Measurements from ENCODE around the gene ADAMTSL1.

ADAMTSL1 gene

GRCh38 chr9:18545636-18546360 lies 71.8 kb downstream of the ADAMTSL1 start:
- in situ Hi-C loops (cut with MboI; ENCODE audit: low sequenced_read_pairs): no loop called here

- in situ Hi-C loops (cut with MboI; ENCODE audit: low sequenced_read_pairs): no loop called here
These were observed 74.5 kb downstream of the ADAMTSL1 start for GRCh38 chr9:18548456-18548855.

GRCh38 chr9:18549772-18550171 lies 75.8 kb downstream of the ADAMTSL1 start:
- in situ Hi-C loops (cut with MboI; ENCODE audit: low sequenced_read_pairs): no loop called here

GRCh38 chr9:18550286-18550685 lies 76.3 kb downstream of the ADAMTSL1 start:
- in situ Hi-C loops (cut with MboI; ENCODE audit: low sequenced_read_pairs): no loop called here

GRCh38 chr9:18554244-18554643 lies 80.3 kb downstream of the ADAMTSL1 start:
- in situ Hi-C loops (cut with MboI; ENCODE audit: low sequenced_read_pairs): no loop called here

- in situ Hi-C loops (cut with MboI; ENCODE audit: low sequenced_read_pairs): no loop called here
These were observed 81.3 kb downstream of the ADAMTSL1 start for GRCh38 chr9:18555105-18555883.

GRCh38 chr9:18564018-18564880 lies 90.3 kb downstream of the ADAMTSL1 start:
- in situ Hi-C loops (cut with MboI; ENCODE audit: low sequenced_read_pairs): no loop called here

GRCh38 chr9:18566121-18566520 lies 92.2 kb downstream of the ADAMTSL1 start:
- in situ Hi-C loops (cut with MboI; ENCODE audit: low sequenced_read_pairs): no loop called here

GRCh38 chr9:18568973-18569372 lies 95.0 kb downstream of the ADAMTSL1 start:
- in situ Hi-C loops (cut with MboI; ENCODE audit: low sequenced_read_pairs): no loop called here

- in situ Hi-C loops (cut with MboI; ENCODE audit: low sequenced_read_pairs): no loop called here
These were observed 96.1 kb downstream of the ADAMTSL1 start for GRCh38 chr9:18569941-18570630.

- in situ Hi-C loops (cut with MboI; ENCODE audit: low sequenced_read_pairs): no loop called here
These were observed 99.1 kb downstream of the ADAMTSL1 start for GRCh38 chr9:18573021-18573556.

- in situ Hi-C loops (cut with MboI; ENCODE audit: low sequenced_read_pairs): no loop called here
These were observed 101.7 kb downstream of the ADAMTSL1 start for GRCh38 chr9:18575686-18576085.

GRCh38 chr9:18579536-18579935 lies 105.6 kb downstream of the ADAMTSL1 start:
- in situ Hi-C loops (cut with MboI; ENCODE audit: low sequenced_read_pairs): no loop called here

- in situ Hi-C loops (cut with MboI; ENCODE audit: low sequenced_read_pairs): no loop called here
These were observed 106.2 kb downstream of the ADAMTSL1 start for GRCh38 chr9:18580151-18580550.

GRCh38 chr9:18585996-18586395 lies 112.0 kb downstream of the ADAMTSL1 start:
- in situ Hi-C loops (cut with MboI; ENCODE audit: low sequenced_read_pairs): no loop called here

- in situ Hi-C loops (cut with MboI; ENCODE audit: low sequenced_read_pairs): no loop called here
These were observed 114.0 kb downstream of the ADAMTSL1 start for GRCh38 chr9:18588002-18588401.

- in situ Hi-C loops (cut with MboI; ENCODE audit: low sequenced_read_pairs): no loop called here
These were observed 117.3 kb downstream of the ADAMTSL1 start for GRCh38 chr9:18591261-18591660.

- in situ Hi-C loops (cut with MboI; ENCODE audit: low sequenced_read_pairs): no loop called here
These were observed 120.9 kb downstream of the ADAMTSL1 start for GRCh38 chr9:18594837-18595236.

- in situ Hi-C loops (cut with MboI; ENCODE audit: low sequenced_read_pairs): no loop called here
These were observed 121.6 kb downstream of the ADAMTSL1 start for GRCh38 chr9:18595597-18595996.

- in situ Hi-C loops (cut with MboI; ENCODE audit: low sequenced_read_pairs): no loop called here
These were observed 123.0 kb downstream of the ADAMTSL1 start for GRCh38 chr9:18596920-18597319.

Data from HL-60/S4 treated with retinoic acid at 250 ng/mL for 4 days and 3 days (cell line).